Left ventricle myocardium superior (tissue), 1 donor: ENCODE results near the gene PBX3. TPM values are rescaled to one million over a fixed set of nuclear protein-coding genes. Genes with fewer than 3 reads are reported as not detected.
A peak's percentile ranks its signal among the peaks of the same experiment; 100 is the strongest.
"Not testable (repeated sequence)": the region's sequence is repeated elsewhere in the genome, so short reads cannot be mapped to it uniquely, and the experiment has no call there.

Experiments used
- ATAC-seq: fragments of 200-7000 bp; cut with Tn5 transposase; one replicate; pipeline ENCODE4 v1.9.1; 2020; ENCODE audit warnings: mild to moderate bottlenecking, moderate library complexity
- DNase-seq: peaks from one replicate; pipeline ENCODE4 v3.0.0-alpha.2; 2020
- intact Hi-C: fragments of 100-400 bp; cut with micrococcal nuclease; formaldehyde crosslinking; loops from one replicate; pipeline ENCODE4 v1.11.0; 2022
- total RNA-seq: library from RNA; stranded (reverse); fragmentation: NEBNext Ultra II Directional; extraction: Animal tissue kit (Norgen Biotek cat#: 25700); gene quantifications from one replicate; pipeline ENCODE4 v1.2.1, GENCODE V29; 2021
- donor health status: DM: no; HTN: yes; CAD: no; lungs with severe emphysema.

Gene PBX3
- total RNA-seq, 1 donor from 2014 or later: 50.4 TPM

DNA sequence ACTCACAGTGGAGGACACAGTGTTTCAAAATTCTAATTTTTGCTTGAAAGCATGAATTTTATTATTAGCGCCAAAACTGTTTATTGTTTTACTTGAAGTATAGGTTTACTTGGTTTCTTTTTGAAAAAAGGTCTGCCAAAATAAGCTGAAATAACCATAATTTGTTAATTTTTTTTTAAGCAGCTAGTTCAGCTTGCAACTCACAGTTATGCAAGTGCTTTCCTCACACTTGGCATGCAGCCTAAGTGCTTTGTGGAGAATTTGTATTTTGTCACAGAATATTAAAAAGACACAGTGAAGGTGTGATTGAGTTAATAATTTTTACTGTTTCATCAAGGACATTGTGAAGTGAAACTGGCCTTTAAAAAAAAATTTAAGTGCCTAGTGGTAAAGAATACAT is 21.6 kb downstream of the PBX3 start:
- ATAC-seq (no peak), DNase-seq (no peak)
- intact Hi-C loops: no loop called here

DNA sequence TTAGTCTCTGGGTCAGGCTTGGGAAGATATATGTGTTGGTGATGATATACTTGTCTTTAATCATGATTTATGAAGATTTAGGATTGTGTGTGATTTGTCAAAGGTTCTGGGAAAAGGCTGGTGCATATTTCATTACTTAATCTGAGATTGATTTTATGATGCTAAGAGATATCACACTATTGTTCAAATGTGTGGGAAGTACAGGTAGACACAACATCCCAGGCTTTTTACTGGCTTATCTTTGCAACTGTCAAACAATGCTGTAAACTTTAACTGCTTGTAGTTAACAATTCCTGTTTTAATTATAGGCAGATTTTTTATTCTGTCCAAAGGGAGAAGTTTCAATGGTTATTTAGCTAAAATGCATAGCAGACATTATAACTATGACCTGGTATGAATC is 23.9 kb downstream of the PBX3 start:
- ATAC-seq (no peak), DNase-seq (no peak)
- intact Hi-C loops: no loop called here

DNA sequence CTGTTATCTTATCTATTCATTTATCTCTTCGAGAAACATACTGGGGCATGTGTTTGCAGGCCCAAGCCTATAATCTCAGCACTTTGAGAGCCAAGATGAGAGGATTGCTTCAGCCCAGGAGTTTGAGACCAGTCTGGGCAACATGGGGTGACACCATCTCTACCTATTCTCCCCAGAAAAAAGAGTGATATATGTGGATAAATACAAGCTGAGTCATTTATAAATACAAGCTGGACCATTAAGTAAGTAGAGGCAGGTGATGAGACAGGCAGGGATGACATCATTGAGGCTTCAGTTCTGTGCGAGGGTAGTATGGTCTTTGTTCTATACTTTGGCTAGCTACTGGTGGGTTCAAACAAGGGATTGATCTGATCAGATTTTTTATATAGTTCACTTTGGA is 25.6 kb downstream of the PBX3 start:
- intact Hi-C loops: no loop called here
- ATAC-seq (no peak), DNase-seq (no peak)

DNA sequence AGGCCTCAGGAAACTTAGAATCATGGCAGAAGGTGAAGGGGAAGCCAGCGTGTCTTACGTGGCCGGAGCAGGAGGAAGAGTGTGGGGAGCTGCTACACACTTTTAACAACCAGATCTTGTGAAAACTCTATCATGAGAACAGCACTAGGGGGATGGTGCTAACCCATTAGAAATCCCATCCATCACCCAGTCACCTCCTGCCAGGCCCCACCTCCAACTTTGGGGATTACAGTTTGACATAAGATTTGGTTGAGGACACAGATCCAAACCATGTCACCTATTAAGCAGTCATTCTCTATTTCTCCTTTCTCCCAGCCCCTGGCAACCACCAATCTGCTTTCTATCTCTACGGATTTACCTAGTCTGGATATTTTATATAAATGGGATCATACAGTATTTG is 26.9 kb downstream of the PBX3 start:
- intact Hi-C loops: no loop called here
- DNase-seq (no peak), ATAC-seq (no peak)

DNA sequence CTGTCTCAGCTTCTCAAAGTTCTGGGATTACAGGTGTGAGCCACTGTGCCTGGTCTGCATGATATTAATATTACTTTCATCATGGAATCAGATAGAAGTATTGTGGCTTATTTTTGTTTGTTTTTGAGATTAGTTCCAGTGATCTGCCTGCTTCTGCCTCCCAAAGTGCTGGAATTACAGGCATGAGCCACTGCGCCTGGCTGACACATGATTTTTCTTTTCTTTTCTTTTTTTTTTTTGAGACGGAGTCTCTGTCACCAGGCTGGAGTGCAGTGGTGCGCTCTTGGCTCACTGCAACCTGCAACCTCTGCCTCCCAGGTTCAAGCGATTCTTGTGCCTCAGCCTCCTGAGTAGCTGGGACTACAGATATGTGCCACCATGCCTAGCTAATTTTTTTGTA is 29.6 kb downstream of the PBX3 start:
- DNase-seq, intact Hi-C loops, ATAC-seq: not testable (repeated sequence)

DNA sequence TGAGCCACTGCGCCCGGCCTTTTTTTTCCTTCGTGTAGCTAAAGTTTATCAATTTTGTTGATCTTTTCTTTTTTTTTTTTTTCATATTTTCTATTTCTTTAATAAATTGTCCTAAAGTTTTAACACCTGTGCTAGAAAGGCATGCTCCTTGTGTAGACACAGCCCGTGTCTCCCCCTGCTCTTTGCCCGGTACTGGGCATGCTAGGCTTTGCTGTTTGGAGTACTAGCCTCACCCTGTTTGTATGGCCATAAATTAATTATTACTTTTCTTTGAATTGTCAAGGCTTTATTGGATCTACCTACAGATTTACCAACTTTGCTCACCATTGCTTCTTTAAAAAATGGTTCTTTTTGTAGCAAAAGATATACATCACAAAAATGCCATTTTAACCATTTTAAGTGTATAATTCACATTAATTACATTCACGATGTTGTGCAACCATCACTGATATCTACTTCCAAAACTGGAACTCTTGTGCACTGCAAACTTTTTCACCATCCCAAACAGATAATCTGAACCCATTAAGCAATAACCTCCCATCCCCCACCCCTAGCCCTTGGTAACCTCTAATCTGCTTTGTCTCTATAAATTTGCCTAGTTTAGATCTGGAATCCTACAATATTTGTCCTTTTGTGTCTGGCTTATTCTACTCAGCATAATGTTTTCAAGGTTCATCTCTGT is 31.5 kb downstream of the PBX3 start:
- ATAC-seq, DNase-seq, intact Hi-C loops: not testable (repeated sequence)

DNA sequence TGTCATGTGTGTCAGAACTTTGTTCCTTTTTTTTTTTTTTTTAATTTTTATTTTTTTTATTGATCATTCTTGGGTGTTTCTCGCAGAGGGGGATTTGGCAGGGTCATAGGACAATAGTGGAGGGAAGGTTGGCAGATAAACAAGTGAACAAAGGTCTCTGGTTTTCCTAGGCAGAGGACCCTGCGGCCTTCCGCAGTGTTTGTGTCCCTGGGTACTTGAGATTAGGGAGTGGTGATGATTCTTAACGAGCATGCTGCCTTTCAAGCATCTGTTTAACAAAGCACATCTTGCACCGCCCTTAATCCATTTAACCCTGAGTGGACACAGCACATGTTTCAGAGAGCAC is 32.0 kb downstream of the PBX3 start:
- intact Hi-C loops, DNase-seq, ATAC-seq: not testable (repeated sequence)

DNA sequence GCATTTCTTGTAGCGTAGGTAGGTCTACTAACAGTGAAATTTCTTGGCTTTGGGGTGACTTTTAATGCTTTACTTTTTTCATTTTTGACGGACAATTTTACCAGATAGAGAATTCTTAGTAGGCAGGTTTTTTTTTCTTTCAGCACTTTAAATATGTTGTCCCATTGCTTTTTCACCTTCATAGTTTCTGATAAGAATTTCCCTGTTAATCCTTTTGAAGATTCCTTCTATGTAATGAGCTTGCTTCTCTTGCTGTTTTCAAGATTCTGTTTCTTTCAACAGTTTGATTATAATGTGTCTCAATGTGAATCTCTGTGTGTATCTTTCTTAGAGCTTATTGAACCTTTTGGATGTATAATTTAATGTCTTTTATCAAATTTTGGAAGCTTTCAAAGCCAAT is 35.5 kb downstream of the PBX3 start:
- intact Hi-C loops: no loop called here
- ATAC-seq: no peak
- no peak for DNase-seq

DNA sequence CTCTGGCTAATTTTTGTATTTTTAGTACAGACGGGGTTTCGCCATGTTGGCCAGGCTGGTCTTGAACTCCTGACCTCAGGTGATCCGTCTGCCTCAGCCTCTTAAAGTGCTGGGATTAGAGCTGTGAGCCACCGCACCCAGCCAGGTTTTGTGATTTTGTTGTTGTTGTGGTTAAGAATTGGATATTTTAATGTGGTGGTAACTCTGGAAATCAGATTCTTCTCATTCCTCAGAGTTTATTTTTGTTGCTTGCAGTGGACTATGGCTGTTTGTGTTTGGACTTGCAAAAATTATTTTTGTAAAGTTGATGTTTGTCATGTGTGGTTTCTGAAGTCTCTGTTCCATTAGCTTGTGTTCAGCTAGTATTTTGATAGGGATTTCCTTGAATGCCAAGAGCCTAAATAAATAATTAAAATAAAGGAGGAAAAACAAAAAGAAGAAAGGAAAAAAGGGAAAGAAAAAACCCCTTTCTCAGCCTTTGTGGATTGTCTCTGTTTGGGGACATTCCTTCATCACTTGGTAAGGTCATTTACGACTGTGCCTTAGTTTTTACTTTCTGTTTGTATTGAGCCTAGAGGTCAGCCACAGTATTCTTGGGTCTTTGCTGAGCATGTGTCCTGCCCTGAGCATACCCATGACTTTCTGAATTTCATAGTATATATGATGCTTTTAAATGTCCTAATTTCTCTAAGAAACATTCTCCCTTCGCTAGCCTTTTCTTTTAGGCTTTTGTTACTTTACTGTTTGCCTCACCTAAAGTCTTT is 37.3 kb downstream of the PBX3 start:
- DNase-seq (no peak), ATAC-seq (no peak)
- intact Hi-C loops: no loop called here

DNA sequence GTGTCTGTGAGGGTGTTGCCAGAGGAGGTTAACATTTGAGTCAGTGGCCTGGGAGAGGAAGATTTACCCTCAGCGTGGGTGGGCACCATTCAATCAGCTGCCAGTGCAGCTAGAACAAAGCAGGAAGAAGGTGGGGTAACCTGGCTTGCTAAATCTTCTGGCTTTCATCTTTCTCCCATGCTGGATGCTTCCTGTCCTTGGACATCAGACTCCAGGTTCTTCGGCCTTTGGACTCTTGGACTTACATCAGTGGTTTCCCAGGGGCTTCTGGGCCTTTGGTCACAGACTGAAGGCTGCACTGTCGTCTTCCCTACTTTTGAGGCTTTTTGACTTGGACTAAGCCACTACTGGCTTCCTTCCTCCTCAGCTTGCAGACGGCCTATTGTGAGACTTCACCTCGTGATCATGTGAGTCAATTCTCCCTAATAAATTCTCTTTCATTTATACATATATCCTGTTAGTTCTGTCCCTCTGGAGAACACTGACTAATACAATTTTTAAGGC is 38.1 kb downstream of the PBX3 start:
- DNase-seq: no peak
- intact Hi-C loops: no loop called here
- ATAC-seq: no peak

DNA sequence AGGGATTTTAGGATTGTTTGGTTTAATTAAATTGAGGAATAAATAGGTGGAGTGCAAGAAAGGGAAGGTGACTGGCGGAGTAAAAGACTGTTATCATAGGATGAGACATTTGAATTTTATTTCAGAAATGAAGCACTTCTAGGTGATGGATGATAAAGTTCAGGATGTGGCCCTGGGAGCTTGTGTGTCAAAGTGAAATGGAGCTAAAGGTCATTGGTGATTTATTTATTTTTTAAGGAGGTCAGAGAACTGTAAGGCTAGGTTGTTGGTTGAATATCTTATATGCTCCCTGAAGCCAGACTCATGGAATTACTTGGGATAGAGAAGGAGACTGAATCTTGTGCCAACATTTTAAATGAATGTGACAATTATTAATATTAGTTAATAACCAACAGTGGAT is 40.5 kb downstream of the PBX3 start:
- intact Hi-C loops: no loop called here
- no peak for DNase-seq
- ATAC-seq: no peak

DNA sequence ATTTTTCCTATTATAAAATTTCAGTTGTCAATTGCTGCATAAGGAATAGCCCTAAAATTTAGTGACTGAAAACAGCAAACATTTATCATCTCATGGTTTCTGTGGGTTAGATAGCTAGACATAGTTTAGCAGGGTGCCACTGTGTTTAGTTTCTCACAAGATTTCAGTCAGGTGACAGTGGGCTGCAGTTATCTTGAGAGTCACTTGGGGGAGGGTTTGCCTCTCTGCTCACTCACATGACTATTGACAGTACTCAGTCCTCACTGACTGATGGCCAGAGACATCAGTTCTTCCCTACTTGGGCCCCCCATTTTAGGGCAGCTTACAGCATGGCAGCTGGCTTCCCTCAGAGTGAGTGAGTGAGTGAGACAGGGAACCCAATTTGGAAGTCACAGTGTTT is 42.0 kb downstream of the PBX3 start:
- ATAC-seq: no peak
- DNase-seq: no peak
- intact Hi-C loops: no loop called here

DNA sequence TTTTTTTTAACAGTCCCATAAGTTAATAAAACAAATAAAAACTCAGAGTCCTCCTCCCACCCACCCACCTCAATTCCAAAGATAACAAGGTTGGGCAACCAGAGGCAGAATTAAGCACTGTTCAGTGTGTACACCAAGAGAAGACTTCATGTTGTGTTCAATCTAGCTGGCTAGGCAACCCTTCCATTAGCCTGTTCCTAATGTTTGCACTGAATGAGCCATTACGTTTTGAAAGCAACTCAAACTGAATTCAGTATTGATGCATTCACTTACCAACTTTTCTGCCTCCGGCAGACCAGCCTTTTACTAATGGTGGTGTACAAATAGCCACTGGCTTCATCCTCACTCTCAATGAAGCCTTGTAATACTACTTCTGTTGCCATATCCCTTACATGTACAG is 47.5 kb downstream of the PBX3 start:
- no peak for ATAC-seq
- intact Hi-C loops: no loop called here

DNA sequence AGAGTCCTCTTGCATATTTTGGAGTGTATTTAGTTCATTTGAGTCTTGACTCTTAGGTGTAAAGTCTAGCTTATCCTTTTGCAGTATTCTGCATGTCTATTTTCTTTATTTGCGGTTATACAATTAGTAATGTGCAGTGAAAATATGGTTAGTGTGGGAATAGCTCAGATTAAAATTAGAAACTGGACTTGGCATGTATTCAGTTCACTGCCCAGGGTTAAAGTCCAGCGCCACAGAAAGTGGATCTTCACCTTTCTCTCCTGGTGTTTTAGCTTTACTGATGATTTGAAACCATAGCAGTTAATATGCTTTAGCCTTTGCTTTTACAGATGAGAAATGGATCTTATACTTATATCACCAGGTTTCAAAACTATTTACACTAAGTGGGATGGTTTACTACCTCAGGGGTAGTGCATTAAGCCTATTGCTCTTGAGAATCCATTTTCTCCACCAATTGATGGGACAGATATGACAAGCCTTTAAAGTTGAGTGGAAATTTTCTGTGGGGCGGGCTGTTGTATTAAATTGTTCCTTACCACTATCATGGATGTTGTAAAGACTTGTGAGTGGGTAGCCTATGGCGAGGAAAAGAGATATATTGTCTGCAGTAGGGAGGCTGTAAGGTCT is 48.9 kb downstream of the PBX3 start:
- DNase-seq (no peak), ATAC-seq (no peak)
- intact Hi-C loops: no loop called here

More for the DNA sequence above, 47.5 kb downstream of the PBX3 start:
- no peak for DNase-seq

DNA sequence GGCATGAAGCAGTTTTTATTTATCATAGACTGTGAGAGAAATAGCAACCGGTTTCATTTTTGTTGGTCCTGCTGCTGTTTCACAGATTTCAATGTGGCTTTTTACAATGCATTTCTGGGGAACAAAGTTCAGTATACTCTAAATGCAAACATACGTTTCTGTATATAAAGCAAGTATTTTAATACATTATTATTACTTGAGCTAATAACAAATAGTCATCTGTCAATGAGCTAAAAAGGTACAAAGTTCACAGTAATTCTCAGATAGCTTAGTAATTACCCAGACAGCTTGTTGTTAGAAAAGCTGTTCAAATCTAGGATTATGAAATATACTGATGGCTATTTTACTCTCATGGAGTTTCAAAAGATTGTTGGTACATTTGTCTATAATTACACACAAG is 50.8 kb downstream of the PBX3 start:
- DNase-seq (no peak), ATAC-seq (no peak)
- intact Hi-C loops: no loop called here

DNA sequence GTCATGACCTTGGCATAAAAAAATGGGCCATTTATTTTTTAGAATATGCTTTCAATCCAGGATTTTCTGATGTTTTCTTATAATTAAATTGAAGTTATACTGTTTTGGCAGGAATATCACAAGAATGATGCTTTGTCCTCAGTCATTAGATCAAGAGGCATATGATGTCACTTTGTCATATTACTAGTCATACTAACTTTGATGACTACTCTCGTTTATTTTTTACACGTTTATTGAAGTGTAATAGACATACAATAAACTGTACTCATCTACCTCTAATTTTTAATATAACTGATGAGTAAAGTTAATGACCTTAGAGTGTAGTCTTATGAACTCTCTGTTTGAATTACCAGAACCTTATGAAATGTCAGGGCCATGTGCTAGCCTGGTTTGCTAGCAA is 56.4 kb downstream of the PBX3 start:
- DNase-seq (no peak), ATAC-seq (no peak)
- intact Hi-C loops: no loop called here

DNA sequence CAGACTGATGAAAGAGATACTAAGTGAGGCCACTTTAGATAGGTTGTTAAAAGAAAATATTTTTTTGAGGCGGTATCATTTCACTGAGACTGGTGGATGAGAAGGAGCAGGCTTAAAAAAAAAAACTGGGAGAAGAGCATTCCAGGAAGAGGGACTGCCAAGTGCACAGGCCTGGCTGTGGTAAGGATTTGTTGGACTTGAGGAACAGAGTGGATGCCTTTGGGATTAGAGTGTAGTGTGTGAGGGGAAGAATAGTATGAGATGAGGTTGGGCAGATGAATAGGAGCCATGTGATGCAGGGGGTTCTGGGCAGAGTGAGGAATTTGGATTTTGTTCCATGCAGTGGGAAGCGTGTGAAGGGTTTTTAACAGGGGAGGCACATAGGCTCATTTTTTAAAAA is 57.9 kb downstream of the PBX3 start:
- ATAC-seq (peak; percentile 80), DNase-seq (no peak)
- intact Hi-C loops: no loop called here

DNA sequence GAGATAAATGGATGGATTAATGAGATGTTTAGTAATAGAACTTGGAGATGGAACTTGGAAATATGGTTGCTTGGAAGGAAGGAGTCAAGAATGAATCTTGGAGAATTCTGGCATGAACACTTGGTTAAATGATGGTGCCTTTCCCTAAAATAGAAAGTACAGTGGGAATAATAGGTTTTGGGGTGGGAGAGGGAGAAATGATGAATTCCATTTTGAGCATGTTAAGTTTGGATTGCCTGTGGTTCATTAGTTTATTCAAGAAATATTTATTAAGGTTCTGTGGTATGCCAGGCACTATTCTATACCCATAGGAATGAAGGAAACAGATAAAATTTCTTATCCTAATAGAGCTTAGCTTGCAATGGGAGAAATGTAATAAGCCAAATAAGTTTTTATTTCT is 58.4 kb downstream of the PBX3 start:
- ATAC-seq (no peak), DNase-seq (no peak)
- intact Hi-C loops: no loop called here

DNA sequence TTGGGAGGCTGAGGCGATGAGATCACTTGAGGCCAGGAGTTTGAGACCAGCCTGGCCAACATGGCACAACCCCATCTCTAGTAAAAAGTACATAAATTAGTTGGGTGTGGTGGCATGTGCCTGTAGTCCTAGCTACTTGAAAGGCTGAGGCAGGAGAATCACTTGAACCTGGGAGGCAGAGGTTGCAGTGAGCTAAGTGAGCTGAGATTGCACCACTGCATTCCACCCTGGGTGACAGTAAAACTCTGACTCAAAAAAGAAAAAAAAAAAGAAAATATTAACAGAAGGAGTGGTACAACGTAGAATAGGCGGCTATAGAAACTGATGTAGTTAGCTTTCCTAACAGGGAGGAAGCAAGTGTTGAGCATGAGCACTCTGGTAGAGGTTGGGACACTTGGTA is 59.9 kb downstream of the PBX3 start:
- intact Hi-C loops: no loop called here
- DNase-seq (no peak), ATAC-seq (no peak)

DNA sequence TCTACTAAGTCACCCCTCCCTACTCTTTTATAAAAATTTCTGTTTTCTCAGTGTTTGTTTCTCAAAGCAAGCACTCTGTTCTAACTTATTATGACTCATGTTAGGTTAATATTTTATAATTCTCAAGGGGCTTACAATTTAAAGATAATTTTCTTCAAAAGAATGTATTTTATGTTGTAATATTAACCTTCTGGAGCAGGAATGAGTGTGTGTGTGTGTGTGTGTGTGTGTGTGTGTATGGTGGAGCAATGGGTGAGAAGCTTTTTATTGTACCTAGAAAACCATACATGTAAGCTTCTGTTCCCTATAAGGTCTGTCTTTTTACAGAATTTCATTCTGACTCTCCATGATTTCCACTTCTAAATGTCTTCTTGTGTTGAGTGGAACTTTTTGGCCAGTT is 63.0 kb downstream of the PBX3 start:
- ATAC-seq (no peak), DNase-seq (no peak)
- intact Hi-C loops: no loop called here

DNA sequence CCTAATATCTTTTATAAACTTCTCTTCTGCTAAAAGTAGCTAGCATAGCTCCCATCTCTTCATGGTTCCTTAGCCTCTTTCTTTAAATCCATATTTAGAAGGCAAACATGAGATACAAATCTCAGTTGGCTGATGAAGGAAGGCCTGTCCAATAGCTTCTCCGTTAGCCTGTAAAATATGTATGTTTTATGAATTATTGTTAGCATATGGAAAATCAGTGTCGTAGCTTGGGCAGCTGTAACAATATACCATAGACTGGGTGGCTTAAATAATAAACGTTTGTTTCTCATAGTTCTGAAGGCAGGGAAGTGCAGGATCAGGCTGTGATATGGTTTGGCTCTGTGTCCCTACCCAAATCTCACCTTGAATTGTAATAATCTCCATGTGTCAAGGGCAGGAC is 63.8 kb downstream of the PBX3 start:
- no peak for ATAC-seq
- intact Hi-C loops: no loop called here

More for the DNA sequence above, 63.8 kb downstream of the PBX3 start:
- DNase-seq: no peak
